HepG2 (cell line): ENCODE results near the gene BPIFA2. TPM values are rescaled to one million over a fixed set of nuclear protein-coding genes. Genes with fewer than 3 reads are reported as not detected.

Source experiments
- PHF8 ChIP-seq: sonication (generic); formaldehyde crosslinking; IDR thresholded peaks from 2 replicates; pipeline ENCODE4 v1.5.0; 2020; ENCODE audit warnings: missing genetic modification reagents
- SMARCC2 ChIP-seq: fragments of 450-650 bp; IDR thresholded peaks from 2 replicates; pipeline ENCODE4 v1.6.1; 2017; ENCODE audit warnings: antibody characterized with exemption, mild to moderate bottlenecking
- SOX13 ChIP-seq, 3 experiments: fragments of 450-650 bp in 1 of 3; sonication (generic) in 1 of 3; formaldehyde crosslinking in 1 of 3; IDR thresholded peaks in 2 of 3; conservative IDR thresholded peaks in 1 of 3; 2 replicates each; pipeline versions ENCODE4 v1.5.0 to v1.6.1; 2016 to 2020; ENCODE audit warnings: antibody characterized with exemption in 1 of 3, mild to moderate bottlenecking in 1 of 3, missing compliant biosample characterization in 1 of 3, missing genetic modification reagents in 1 of 3, moderate library complexity in 1 of 3
- ZKSCAN8 ChIP-seq: IDR thresholded peaks from 2 replicates; pipeline ENCODE4 v1.6.1; 2016; ENCODE audit warnings: borderline replicate concordance, missing genetic modification reagents, missing compliant biosample characterization
- ZMYM4 ChIP-seq: sonication (generic); formaldehyde crosslinking; IDR thresholded peaks from 2 replicates; pipeline ENCODE4 v1.8.1; 2023; ENCODE audit warnings: mild to moderate bottlenecking, missing genetic modification reagents
- ZNF260 ChIP-seq: sonication (generic); formaldehyde crosslinking; IDR thresholded peaks from 2 replicates; pipeline ENCODE4 v1.4.0; 2020; ENCODE audit warnings: missing genetic modification reagents, low read depth, mild to moderate bottlenecking, borderline replicate concordance
- ZSCAN22 ChIP-seq: sonication (generic); formaldehyde crosslinking; IDR thresholded peaks from 2 replicates; pipeline ENCODE4 v1.4.0; 2020; ENCODE audit warnings: mild to moderate bottlenecking, missing genetic modification reagents
- polyA plus RNA-seq, 8 experiments: library from polyadenylated mRNA; depleted of rRNA in 3 of 8; stranded (reverse) in 7 of 8; unstranded in 1 of 8; fragments of >200 nt; fragmentation: Illumina TruSeq in 4 of 8; extraction: Trizol in 4 of 8; gene quantifications; 2 replicates each; pipeline versions ENCODE4 v1.2.1 to v1.2.3, GENCODE V29; 2011 to 2016; ENCODE audit warnings: low read depth in 4 of 8, missing spikeins in 1 of 8, mixed read lengths in 1 of 8; ENCODE audit not compliant: insufficient read depth in 1 of 8
- total RNA-seq, 5 experiments: library from RNA; depleted of rRNA; stranded (reverse); fragments of >200 nt; fragmentation: Illumina TruSeq; extraction: Trizol; gene quantifications; 2 replicates each; pipeline ENCODE4 v1.2.3, GENCODE V29; 2016; ENCODE audit warnings: low read depth in 1 of 5
- TF ChIP-seq, protein P1 (sequence below): sonication (generic); formaldehyde crosslinking; IDR thresholded peaks from 2 replicates; pipeline ENCODE4 v1.5.1; 2020; ENCODE audit warnings: missing genetic modification reagents, mild to moderate bottlenecking, borderline replicate concordance
- TF ChIP-seq, protein P2 (sequence below): sonication (generic); formaldehyde crosslinking; IDR thresholded peaks from 2 replicates; pipeline ENCODE4 v1.4.0; 2020; ENCODE audit warnings: missing genetic modification reagents, borderline replicate concordance
- TF ChIP-seq, protein P3 (sequence below): sonication (generic); formaldehyde crosslinking; IDR thresholded peaks from 2 replicates; pipeline ENCODE4 v1.4.0; 2020; ENCODE audit warnings: missing genetic modification reagents
- TF ChIP-seq, protein P4 (sequence below): sonication (generic); formaldehyde crosslinking; IDR thresholded peaks from 2 replicates; pipeline ENCODE4 v1.9.0; 2022; ENCODE audit warnings: missing genetic modification reagents, mild to moderate bottlenecking, borderline replicate concordance
- TF ChIP-seq, protein P5 (sequence below): sonication (generic); formaldehyde crosslinking; IDR thresholded peaks from 2 replicates; pipeline ENCODE4 v1.5.0; 2020; ENCODE audit warnings: mild to moderate bottlenecking, low read depth, missing genetic modification reagents, borderline replicate concordance
- TF ChIP-seq, protein P6 (sequence below): IDR thresholded peaks from 2 replicates; pipeline ENCODE4 v1.4.0; 2020; ENCODE audit warnings: mild to moderate bottlenecking, missing genetic modification reagents

Gene BPIFA2
- total and polyA plus RNA-seq, 2 of the 13 experiments (the other 11 are each of a cell fraction or from before 2014, with no cell fraction given), result not detected

DNA sequence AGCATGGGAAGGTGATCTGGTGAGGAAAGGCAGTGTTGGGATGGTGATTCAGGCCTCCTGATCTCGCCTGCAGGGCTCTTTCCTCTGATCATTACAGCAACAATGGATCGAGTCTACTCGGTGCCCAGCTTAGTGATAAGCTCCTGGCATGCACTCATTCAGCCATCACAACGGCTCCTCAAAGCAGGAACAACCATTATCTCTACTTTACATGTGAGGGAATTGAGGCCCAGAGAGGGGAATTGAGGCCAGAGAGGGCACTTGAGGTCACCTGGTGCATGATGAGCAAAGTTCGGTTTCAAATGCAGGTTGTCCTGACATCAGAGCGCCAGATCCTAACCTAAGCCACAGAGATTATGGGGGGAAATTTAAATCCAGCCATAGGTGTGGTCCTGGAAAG, 42.0 kb upstream of the BPIFA2 start (continued):
- TF ChIP-seq ZNF260 (CRISPR knock-in tag) (no peak), ZMYM4 (no peak), ZSCAN22 (CRISPR knock-in tag) (no peak), PHF8 (CRISPR knock-in tag) (no peak), ZKSCAN8 (CRISPR knock-in tag) (0 out of 2 replicates have a peak, but pooled peaks have one; percentile 26), SMARCC2 (no peak), SOX13 (IDR thresholded peaks at IDR 0.05) (no peak), SOX13 (CRISPR knock-in tag; conservative IDR thresholded peaks at IDR 0.05 in 1 of 2, IDR thresholded peaks at IDR 0.05 in 1 of 2) (peak in 1 of 2 experiments; percentile 59; a peak in 1 of 4 replicates)
- TF ChIP-seq, protein P1, sequence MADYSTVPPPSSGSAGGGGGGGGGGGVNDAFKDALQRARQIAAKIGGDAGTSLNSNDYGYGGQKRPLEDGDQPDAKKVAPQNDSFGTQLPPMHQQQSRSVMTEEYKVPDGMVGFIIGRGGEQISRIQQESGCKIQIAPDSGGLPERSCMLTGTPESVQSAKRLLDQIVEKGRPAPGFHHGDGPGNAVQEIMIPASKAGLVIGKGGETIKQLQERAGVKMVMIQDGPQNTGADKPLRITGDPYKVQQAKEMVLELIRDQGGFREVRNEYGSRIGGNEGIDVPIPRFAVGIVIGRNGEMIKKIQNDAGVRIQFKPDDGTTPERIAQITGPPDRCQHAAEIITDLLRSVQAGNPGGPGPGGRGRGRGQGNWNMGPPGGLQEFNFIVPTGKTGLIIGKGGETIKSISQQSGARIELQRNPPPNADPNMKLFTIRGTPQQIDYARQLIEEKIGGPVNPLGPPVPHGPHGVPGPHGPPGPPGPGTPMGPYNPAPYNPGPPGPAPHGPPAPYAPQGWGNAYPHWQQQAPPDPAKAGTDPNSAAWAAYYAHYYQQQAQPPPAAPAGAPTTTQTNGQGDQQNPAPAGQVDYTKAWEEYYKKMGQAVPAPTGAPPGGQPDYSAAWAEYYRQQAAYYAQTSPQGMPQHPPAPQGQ, result no peak
- TF ChIP-seq, protein P2, sequence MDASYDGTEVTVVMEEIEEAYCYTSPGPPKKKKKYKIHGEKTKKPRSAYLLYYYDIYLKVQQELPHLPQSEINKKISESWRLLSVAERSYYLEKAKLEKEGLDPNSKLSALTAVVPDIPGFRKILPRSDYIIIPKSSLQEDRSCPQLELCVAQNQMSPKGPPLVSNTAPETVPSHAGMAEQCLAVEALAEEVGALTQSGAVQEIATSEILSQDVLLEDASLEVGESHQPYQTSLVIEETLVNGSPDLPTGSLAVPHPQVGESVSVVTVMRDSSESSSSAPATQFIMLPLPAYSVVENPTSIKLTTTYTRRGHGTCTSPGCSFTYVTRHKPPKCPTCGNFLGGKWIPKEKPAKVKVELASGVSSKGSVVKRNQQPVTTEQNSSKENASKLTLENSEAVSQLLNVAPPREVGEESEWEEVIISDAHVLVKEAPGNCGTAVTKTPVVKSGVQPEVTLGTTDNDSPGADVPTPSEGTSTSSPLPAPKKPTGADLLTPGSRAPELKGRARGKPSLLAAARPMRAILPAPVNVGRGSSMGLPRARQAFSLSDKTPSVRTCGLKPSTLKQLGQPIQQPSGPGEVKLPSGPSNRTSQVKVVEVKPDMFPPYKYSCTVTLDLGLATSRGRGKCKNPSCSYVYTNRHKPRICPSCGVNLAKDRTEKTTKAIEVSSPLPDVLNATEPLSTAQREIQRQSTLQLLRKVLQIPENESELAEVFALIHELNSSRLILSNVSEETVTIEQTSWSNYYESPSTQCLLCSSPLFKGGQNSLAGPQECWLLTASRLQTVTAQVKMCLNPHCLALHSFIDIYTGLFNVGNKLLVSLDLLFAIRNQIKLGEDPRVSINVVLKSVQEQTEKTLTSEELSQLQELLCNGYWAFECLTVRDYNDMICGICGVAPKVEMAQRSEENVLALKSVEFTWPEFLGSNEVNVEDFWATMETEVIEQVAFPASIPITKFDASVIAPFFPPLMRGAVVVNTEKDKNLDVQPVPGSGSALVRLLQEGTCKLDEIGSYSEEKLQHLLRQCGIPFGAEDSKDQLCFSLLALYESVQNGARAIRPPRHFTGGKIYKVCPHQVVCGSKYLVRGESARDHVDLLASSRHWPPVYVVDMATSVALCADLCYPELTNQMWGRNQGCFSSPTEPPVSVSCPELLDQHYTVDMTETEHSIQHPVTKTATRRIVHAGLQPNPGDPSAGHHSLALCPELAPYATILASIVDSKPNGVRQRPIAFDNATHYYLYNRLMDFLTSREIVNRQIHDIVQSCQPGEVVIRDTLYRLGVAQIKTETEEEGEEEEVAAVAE (CRISPR knock-in tag), result no peak
- TF ChIP-seq, protein P3, sequence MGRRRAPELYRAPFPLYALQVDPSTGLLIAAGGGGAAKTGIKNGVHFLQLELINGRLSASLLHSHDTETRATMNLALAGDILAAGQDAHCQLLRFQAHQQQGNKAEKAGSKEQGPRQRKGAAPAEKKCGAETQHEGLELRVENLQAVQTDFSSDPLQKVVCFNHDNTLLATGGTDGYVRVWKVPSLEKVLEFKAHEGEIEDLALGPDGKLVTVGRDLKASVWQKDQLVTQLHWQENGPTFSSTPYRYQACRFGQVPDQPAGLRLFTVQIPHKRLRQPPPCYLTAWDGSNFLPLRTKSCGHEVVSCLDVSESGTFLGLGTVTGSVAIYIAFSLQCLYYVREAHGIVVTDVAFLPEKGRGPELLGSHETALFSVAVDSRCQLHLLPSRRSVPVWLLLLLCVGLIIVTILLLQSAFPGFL (CRISPR knock-in tag), result no peak
- TF ChIP-seq, protein P4, sequence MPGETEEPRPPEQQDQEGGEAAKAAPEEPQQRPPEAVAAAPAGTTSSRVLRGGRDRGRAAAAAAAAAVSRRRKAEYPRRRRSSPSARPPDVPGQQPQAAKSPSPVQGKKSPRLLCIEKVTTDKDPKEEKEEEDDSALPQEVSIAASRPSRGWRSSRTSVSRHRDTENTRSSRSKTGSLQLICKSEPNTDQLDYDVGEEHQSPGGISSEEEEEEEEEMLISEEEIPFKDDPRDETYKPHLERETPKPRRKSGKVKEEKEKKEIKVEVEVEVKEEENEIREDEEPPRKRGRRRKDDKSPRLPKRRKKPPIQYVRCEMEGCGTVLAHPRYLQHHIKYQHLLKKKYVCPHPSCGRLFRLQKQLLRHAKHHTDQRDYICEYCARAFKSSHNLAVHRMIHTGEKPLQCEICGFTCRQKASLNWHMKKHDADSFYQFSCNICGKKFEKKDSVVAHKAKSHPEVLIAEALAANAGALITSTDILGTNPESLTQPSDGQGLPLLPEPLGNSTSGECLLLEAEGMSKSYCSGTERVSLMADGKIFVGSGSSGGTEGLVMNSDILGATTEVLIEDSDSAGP (CRISPR knock-in tag), result no peak
- TF ChIP-seq, protein P5, sequence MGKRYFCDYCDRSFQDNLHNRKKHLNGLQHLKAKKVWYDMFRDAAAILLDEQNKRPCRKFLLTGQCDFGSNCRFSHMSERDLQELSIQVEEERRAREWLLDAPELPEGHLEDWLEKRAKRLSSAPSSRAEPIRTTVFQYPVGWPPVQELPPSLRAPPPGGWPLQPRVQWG (CRISPR knock-in tag), result no peak
- TF ChIP-seq, protein P6, sequence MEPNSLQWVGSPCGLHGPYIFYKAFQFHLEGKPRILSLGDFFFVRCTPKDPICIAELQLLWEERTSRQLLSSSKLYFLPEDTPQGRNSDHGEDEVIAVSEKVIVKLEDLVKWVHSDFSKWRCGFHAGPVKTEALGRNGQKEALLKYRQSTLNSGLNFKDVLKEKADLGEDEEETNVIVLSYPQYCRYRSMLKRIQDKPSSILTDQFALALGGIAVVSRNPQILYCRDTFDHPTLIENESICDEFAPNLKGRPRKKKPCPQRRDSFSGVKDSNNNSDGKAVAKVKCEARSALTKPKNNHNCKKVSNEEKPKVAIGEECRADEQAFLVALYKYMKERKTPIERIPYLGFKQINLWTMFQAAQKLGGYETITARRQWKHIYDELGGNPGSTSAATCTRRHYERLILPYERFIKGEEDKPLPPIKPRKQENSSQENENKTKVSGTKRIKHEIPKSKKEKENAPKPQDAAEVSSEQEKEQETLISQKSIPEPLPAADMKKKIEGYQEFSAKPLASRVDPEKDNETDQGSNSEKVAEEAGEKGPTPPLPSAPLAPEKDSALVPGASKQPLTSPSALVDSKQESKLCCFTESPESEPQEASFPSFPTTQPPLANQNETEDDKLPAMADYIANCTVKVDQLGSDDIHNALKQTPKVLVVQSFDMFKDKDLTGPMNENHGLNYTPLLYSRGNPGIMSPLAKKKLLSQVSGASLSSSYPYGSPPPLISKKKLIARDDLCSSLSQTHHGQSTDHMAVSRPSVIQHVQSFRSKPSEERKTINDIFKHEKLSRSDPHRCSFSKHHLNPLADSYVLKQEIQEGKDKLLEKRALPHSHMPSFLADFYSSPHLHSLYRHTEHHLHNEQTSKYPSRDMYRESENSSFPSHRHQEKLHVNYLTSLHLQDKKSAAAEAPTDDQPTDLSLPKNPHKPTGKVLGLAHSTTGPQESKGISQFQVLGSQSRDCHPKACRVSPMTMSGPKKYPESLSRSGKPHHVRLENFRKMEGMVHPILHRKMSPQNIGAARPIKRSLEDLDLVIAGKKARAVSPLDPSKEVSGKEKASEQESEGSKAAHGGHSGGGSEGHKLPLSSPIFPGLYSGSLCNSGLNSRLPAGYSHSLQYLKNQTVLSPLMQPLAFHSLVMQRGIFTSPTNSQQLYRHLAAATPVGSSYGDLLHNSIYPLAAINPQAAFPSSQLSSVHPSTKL (CRISPR knock-in tag), result peak; percentile 45; the same call in 1 of the 2 replicates
